ENCODE data around the gene DIP2B. TPM values are rescaled to one million over a fixed set of nuclear protein-coding genes. Genes with fewer than 3 reads are reported as not detected.
"Not testable (repeated sequence)": the region's sequence is repeated elsewhere in the genome, so short reads cannot be mapped to it uniquely, and the experiment has no call there.

DIP2B gene
- total RNA-seq, 1 experiment from 2014 or later = 30.2 TPM

DNA sequence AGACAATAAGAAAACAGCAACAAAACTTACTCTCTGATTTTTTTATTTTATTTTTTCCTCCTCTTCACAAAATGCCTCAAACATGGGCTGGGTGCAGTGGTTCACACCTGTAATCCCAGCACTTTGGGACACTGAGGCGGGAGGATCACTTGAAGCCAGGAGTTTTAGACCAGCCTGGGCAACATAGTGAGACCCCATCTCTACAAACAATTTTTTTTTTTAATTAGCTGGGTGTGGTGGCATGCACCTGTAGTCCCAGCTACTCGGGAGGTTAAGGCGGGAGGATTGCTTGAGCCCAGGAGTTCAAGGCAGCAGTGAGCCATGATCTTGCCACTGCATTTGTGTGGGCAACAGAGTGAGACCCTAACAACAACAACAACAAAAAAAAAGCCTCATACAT lies 176.3 kb downstream of the DIP2B start:
- not testable (repeated sequence) for BruUV-seq (replicated peaks); H3K36me3 ChIP-seq (ENCODE audit: control insufficient read depth, insufficient read depth, low read length)

GRCh38 chr12:50685641-50686040 lies 180.9 kb downstream of the DIP2B start:
- Histone ChIP-seq H3K9me3 (ENCODE audit: control insufficient read depth, insufficient read depth, low read depth, low read length) (no peaks in the 10 kb centered on the region), H3K4me1 (ENCODE audit: control insufficient read depth, insufficient read depth, low read length) (no peaks in the 10 kb centered on the region), H3K27ac (ENCODE audit: low read length) (no peak overlapping the region), H3K4me3 (ENCODE audit: low read depth in 2 of 2, low read length in 2 of 2) (no peak overlapping the region), H3K36me3 (ENCODE audit: control insufficient read depth, insufficient read depth, low read length) (peaks cover 5% of the 10 kb centered on the region), H3K27me3 (ENCODE audit: control insufficient read depth, insufficient read depth, low read length) (no peaks in the 10 kb centered on the region)
- POLR2A ChIA-PET = interaction anchor here (0.7 kb wide), 1 partner anchor 27 kb away, joined by 4 read pairs; no protein-coding TSS in a partner anchor
- in situ Hi-C loops (cut with HindIII; ENCODE audit: low pct_unique_long_range_greater_than_20kb, low sequenced_read_pairs) (no loop called here), intact Hi-C loops (cut with micrococcal nuclease; ENCODE audit: unreplicated experiment) (no loop called here)
- ATAC-seq = no peak
- TF ChIP-seq TCF7L2 (IDR thresholded peaks at IDR 0.05; ENCODE audit: low read depth, low read length) (no peak), POLR2AphosphoS5 (IDR thresholded peaks at IDR 0.05; ENCODE audit: low read depth, low read length) (no peak)
- TF ChIP-seq, protein P1, sequence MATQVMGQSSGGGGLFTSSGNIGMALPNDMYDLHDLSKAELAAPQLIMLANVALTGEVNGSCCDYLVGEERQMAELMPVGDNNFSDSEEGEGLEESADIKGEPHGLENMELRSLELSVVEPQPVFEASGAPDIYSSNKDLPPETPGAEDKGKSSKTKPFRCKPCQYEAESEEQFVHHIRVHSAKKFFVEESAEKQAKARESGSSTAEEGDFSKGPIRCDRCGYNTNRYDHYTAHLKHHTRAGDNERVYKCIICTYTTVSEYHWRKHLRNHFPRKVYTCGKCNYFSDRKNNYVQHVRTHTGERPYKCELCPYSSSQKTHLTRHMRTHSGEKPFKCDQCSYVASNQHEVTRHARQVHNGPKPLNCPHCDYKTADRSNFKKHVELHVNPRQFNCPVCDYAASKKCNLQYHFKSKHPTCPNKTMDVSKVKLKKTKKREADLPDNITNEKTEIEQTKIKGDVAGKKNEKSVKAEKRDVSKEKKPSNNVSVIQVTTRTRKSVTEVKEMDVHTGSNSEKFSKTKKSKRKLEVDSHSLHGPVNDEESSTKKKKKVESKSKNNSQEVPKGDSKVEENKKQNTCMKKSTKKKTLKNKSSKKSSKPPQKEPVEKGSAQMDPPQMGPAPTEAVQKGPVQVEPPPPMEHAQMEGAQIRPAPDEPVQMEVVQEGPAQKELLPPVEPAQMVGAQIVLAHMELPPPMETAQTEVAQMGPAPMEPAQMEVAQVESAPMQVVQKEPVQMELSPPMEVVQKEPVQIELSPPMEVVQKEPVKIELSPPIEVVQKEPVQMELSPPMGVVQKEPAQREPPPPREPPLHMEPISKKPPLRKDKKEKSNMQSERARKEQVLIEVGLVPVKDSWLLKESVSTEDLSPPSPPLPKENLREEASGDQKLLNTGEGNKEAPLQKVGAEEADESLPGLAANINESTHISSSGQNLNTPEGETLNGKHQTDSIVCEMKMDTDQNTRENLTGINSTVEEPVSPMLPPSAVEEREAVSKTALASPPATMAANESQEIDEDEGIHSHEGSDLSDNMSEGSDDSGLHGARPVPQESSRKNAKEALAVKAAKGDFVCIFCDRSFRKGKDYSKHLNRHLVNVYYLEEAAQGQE (IDR thresholded peaks at IDR 0.05; ENCODE audit: insufficient read depth in 1 of 2, low read depth in 2 of 2, low read length in 1 of 2) = no peak
- CTCF ChIA-PET = no interaction called here
- BruUV-seq (replicated peaks) = no TSS peak
- no peak for DNase-seq (ENCODE audit: low read depth, low spot score)

More for the DNA sequence above, 176.3 kb downstream of the DIP2B start:
- DNase-seq (ENCODE audit: low read depth, low spot score); in situ Hi-C loops (cut with HindIII; ENCODE audit: low pct_unique_long_range_greater_than_20kb, low sequenced_read_pairs); H3K4me3 ChIP-seq (ENCODE audit: low read depth in 2 of 2, low read length in 2 of 2); H3K4me1 ChIP-seq (ENCODE audit: control insufficient read depth, insufficient read depth, low read length); H3K27ac ChIP-seq (ENCODE audit: low read length); ATAC-seq; intact Hi-C loops (cut with micrococcal nuclease; ENCODE audit: unreplicated experiment); H3K9me3 ChIP-seq (ENCODE audit: control insufficient read depth, insufficient read depth, low read depth, low read length); H3K27me3 ChIP-seq (ENCODE audit: control insufficient read depth, insufficient read depth, low read length); POLR2A ChIA-PET: not testable (repeated sequence)
- CTCF ChIA-PET = interaction anchor here (0.6 kb wide), 1 partner anchor 208 kb away, joined by 3 read pairs; no protein-coding TSS in a partner anchor

DNA sequence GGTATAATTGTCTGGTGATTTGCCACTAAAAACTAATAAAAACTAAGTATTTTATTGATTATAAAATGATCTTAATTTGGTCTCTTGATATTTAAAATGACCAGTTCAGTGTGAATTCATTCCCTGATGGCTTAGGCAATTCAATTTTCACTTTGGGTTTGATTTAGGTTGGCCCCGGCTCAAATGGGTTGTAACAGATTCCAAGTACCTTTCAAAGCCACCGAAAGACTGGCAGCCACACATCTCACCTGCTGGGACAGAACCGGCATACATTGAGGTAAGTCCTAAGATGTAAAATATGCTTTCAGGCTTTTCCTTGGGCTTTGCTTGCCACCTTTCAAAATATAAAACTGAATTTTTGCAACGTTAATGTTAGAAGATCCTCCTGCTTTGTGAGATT lies 181.6 kb downstream of the DIP2B start:
- no peak overlapping the region for H3K4me3 ChIP-seq (ENCODE audit: low read depth in 2 of 2, low read length in 2 of 2)
- no peak for ATAC-seq
- TF ChIP-seq TCF7L2 (IDR thresholded peaks at IDR 0.05; ENCODE audit: low read depth, low read length) (no peak), SIN3A (IDR thresholded peaks at IDR 0.05; ENCODE audit: borderline replicate concordance, insufficient read depth, low read depth, low read length) (no peak)
- TF ChIP-seq, protein P2, sequence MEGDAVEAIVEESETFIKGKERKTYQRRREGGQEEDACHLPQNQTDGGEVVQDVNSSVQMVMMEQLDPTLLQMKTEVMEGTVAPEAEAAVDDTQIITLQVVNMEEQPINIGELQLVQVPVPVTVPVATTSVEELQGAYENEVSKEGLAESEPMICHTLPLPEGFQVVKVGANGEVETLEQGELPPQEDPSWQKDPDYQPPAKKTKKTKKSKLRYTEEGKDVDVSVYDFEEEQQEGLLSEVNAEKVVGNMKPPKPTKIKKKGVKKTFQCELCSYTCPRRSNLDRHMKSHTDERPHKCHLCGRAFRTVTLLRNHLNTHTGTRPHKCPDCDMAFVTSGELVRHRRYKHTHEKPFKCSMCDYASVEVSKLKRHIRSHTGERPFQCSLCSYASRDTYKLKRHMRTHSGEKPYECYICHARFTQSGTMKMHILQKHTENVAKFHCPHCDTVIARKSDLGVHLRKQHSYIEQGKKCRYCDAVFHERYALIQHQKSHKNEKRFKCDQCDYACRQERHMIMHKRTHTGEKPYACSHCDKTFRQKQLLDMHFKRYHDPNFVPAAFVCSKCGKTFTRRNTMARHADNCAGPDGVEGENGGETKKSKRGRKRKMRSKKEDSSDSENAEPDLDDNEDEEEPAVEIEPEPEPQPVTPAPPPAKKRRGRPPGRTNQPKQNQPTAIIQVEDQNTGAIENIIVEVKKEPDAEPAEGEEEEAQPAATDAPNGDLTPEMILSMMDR (IDR thresholded peaks at IDR 0.05) = no peak
- no peaks in the 10 kb centered on the region for H3K9me3 ChIP-seq (ENCODE audit: control insufficient read depth, insufficient read depth, low read depth, low read length)
- no peaks in the 10 kb centered on the region for H3K27me3 ChIP-seq (ENCODE audit: control insufficient read depth, insufficient read depth, low read length)
- in situ Hi-C loops (cut with HindIII; ENCODE audit: low pct_unique_long_range_greater_than_20kb, low sequenced_read_pairs) (no loop called here), intact Hi-C loops (cut with micrococcal nuclease; ENCODE audit: unreplicated experiment) (no loop called here)
- ChIA-PET POLR2A (interaction anchor here (0.7 kb wide), 1 partner anchor 26 kb away, joined by 4 read pairs; no protein-coding TSS in a partner anchor), CTCF (no interaction called here)
- H3K36me3 ChIP-seq (ENCODE audit: control insufficient read depth, insufficient read depth, low read length) = peaks cover 7% of the 10 kb centered on the region
- no peaks in the 10 kb centered on the region for H3K4me1 ChIP-seq (ENCODE audit: control insufficient read depth, insufficient read depth, low read length)
- DNase-seq (ENCODE audit: low read depth, low spot score) = no peak
- BruUV-seq (replicated peaks) = no TSS peak
- H3K27ac ChIP-seq (ENCODE audit: low read length) = no peak overlapping the region

Measured in Panc1 (cell line).